ENCODE measurements around the gene P3H3.
"Not testable (repeated sequence)": the region's sequence is repeated elsewhere in the genome, so short reads cannot be mapped to it uniquely, and the experiment has no call there.

GRCh38 chr12:6886206-6886999 is 58.2 kb downstream of the P3H3 start:
- TF ChIP-seq CTCF, POLR2A (IDR thresholded peaks at IDR 0.05): not testable (repeated sequence)

Data from testis (tissue), 2 donors.